ENCODE measurements around the gene PPP1R15B.
"Not testable (repeated sequence)": the region's sequence is repeated elsewhere in the genome, so short reads cannot be mapped to it uniquely, and the experiment has no call there.

Gene PPP1R15B

GRCh38 chr1:204443871-204444581, 32.4 kb upstream of the PPP1R15B start:
- DNase-seq (ENCODE audit: low read depth), result no peak

- DNase-seq (ENCODE audit: low read depth), result no peak
These were observed 31.6 kb upstream of the PPP1R15B start for GRCh38 chr1:204443260-204443619.

- no peak for DNase-seq (ENCODE audit: low read depth)
These were observed 31.0 kb upstream of the PPP1R15B start for GRCh38 chr1:204442376-204443259.

- no peak for DNase-seq (ENCODE audit: low read depth)
These were observed 29.9 kb upstream of the PPP1R15B start for GRCh38 chr1:204441558-204441957.

GRCh38 chr1:204439621-204440375, 28.2 kb upstream of the PPP1R15B start:
- DNase-seq (ENCODE audit: low read depth), result no peak

- peak; percentile 98 for DNase-seq (ENCODE audit: low read depth)
These were observed 27.0 kb upstream of the PPP1R15B start for GRCh38 chr1:204438628-204439027.

GRCh38 chr1:204437796-204438570, 26.4 kb upstream of the PPP1R15B start:
- no peak for DNase-seq (ENCODE audit: low read depth)

GRCh38 chr1:204435872-204436271, 24.3 kb upstream of the PPP1R15B start:
- DNase-seq (ENCODE audit: low read depth), result no peak

- DNase-seq (ENCODE audit: low read depth), result no peak
These were observed 23.8 kb upstream of the PPP1R15B start for GRCh38 chr1:204435381-204435831.

GRCh38 chr1:204434116-204434755, 22.6 kb upstream of the PPP1R15B start:
- DNase-seq (ENCODE audit: low read depth), result no peak

GRCh38 chr1:204432708-204433107, 21.1 kb upstream of the PPP1R15B start:
- no peak for DNase-seq (ENCODE audit: low read depth)

- no peak for DNase-seq (ENCODE audit: low read depth)
These were observed 19.9 kb upstream of the PPP1R15B start for GRCh38 chr1:204431310-204432184.

- no peak for DNase-seq (ENCODE audit: low read depth)
These were observed 18.1 kb upstream of the PPP1R15B start for GRCh38 chr1:204429746-204430145.

- DNase-seq (ENCODE audit: low read depth), result no peak
These were observed 15.5 kb upstream of the PPP1R15B start for GRCh38 chr1:204426971-204427701.

GRCh38 chr1:204426474-204426873, 14.9 kb upstream of the PPP1R15B start:
- no peak for DNase-seq (ENCODE audit: low read depth)

GRCh38 chr1:204426035-204426436, 14.4 kb upstream of the PPP1R15B start:
- peak; percentile 58 for DNase-seq (ENCODE audit: low read depth)

- no peak for DNase-seq (ENCODE audit: low read depth)
These were observed 13.0 kb upstream of the PPP1R15B start for GRCh38 chr1:204424621-204425020.

GRCh38 chr1:204422061-204422705, 10.6 kb upstream of the PPP1R15B start:
- not testable (repeated sequence) for DNase-seq (ENCODE audit: low read depth)

GRCh38 chr1:204421441-204421840, 9.8 kb upstream of the PPP1R15B start:
- no peak for DNase-seq (ENCODE audit: low read depth)
